NCI-H1105 (cell line): ENCODE measurements around the gene TMEM255B.
"Not testable (repeated sequence)": the region's sequence is repeated elsewhere in the genome, so short reads cannot be mapped to it uniquely, and the experiment has no call there.

Experiments
- DNase-seq: peaks from one replicate; lab custom pipeline; 2025; lab: John Stamatoyannopoulos, UW

Gene TMEM255B

DNA sequence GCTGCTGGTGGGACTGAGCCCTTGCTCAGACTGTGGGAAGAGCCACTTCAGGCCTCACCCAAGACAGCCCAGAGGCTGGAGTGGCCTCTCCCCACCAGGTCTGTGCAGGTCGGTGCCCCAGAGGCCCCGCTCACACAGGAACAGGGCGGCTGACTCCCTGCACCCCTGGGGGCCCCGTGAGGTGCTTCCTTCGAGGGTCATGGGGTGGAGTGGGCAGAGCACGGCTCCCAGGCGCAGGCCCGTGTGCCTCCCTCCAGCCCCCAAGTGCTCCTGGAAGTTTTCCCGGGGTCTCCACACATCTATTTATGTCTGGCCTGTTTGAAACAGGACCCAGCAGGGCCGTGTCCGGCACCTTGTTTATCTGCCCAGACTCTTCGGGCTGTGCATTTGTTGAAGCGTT, 9.5 kb upstream of the TMEM255B start:
- no peak for DNase-seq

GRCh38 chr13:113749967-113750366, 9.1 kb upstream of the TMEM255B start:
- no peak for DNase-seq

DNA sequence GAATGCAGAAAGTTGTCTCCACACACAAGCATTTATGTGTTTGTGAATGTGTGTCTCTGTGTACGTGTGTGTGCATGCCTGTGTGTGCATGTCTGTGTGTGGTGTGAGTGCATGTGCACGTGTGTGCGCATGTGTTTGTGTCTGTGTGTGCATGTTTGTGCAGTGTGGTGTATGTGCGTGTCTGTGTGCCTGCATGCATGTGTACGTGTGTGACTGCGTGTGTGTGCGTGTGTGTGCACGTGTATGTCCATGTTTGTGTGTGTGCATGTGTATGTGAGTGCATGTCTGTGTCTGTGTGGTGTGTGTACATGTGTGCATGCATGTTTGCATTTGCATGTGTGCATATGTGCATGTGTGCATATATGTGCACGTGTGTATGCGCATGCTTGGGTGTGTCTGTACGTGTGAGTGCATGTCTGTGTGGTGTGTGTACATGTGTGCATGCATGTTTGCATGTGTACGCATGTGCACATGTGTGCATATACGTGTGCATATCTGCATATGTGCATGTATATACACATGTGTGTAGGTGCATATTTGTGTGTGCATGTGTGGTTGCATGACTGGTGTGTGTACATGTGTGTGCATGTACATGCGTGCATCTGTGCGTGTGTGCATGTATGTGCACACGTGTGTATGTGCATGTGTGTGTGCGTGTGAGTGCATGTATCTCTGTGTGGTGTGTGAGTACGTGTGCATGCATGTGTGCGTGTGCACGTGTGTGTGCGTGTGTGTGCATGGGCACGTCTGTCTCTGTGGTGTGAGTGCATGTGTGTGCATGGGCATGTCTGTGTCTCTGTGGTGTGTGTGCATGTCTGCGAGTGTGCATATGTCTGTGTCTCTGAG, 8.2 kb upstream of the TMEM255B start:
- no peak for DNase-seq

GRCh38 chr13:113751491-113751890, 7.5 kb upstream of the TMEM255B start:
- DNase-seq = no peak

DNA sequence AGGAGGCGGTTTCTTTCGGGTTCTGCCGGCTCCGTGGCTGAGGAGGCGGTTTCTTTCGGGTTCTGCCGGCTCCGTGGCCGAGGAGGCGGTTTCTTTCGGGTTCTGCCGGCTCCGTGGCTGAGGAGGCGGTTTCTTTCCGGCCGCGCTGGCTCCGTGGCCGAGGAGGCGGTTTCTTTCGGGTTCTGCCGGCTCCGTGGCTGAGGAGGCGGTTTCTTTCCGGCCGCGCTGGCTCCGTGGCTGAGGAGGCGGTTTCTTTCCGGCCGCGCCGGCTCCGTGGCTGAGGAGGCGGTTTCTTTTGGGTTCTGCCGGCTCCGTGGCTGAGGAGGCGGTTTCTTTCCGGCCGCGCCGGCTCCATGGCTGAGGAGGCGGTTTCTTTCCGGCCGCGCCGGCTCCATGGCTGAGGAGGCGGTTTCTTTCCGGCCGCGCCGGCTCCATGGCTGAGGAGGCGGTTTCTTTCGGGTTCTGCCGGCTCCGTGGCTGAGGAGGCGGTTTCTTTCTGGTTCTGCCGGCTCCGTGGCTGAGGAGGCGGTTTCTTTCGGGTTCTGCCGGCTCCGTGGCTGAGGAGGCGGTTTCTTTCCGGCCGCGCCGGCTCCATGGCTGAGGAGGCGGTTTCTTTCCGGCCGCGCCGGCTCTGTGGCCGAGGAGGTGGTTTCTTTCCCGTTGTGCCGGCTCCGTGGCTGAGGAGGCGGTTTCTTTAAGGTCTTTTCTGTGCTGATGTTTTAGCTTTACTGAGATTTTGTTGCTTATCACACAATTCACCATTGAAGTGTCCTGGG, 6.6 kb upstream of the TMEM255B start:
- DNase-seq = not testable (repeated sequence)

DNA sequence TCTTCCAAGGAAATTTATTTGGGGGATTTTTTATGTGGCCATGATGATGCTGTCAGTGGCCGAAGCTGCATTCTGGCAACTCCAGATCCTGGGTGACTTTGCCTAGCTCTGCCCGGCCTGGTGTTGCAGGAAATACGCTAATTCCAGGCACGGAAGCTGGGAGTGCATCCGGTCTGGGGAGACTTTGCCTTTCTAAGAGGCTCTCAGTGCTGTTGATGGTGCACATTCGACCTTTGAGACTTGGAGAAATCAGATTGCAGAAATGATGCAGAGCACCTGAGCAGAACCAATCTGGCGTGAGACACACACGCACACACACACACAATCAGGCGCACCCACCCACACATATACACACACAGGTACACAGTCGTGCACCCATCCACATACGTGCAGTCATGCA, 5.9 kb upstream of the TMEM255B start:
- no peak for DNase-seq

DNA sequence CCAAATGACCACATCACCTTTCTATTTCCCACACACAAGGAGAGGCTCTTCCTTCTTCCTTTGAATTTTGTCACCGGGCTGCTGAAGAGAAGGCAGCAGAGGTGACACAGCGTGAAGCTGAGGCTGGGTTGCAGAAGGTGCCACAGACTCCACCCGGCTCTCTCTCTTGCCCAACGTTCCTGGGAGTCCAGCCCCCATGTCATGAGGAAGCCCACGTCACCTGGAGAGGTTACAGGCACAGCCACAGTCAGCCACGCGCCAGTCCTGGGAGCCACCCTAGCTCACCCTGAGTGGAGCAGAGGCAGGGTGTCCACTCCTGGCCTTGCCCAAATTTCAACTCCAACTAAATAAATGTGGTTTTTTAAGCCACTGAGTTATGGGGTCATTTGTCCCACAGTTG, 4.8 kb upstream of the TMEM255B start:
- no peak for DNase-seq

- no peak for DNase-seq
Observed at GRCh38 chr13:113754691-113755090, 4.3 kb upstream of the TMEM255B start.

- no peak for DNase-seq
Observed at GRCh38 chr13:113756441-113757097, 2.5 kb upstream of the TMEM255B start.

DNA sequence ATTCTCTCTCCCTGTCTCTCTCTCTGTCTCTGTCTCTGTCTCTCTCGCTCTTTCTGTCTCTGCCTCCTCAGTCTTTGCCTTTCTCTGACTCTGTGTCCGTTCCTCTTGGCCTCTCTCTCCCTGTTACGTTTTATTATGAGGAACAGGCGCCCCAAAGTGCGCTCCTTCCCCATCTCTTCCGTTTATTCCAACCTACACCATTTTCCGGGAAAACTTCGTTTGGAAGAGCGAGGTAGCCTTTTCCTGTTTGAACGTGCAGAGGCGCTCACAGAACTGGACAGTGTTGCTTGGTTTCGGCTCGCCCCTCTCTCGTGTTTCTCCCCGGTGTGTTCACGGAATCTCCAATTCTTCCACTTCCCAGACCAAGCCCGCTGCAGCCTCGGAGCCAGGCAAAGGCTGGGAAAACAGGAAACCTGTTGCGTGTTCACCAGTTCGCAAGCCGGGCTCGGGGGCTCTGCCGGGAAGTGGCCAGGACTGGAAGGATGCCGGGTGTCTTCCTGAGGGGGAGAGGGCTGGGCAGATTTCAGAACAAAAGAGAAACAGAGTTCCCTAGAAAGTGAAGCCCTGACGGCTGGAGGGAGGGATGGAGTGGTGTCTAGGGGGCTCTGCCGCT, 605 bp downstream of the TMEM255B start:
- DNase-seq = no peak

GRCh38 chr13:113761136-113761535, 2.1 kb downstream of the TMEM255B start:
- no peak for DNase-seq

DNA sequence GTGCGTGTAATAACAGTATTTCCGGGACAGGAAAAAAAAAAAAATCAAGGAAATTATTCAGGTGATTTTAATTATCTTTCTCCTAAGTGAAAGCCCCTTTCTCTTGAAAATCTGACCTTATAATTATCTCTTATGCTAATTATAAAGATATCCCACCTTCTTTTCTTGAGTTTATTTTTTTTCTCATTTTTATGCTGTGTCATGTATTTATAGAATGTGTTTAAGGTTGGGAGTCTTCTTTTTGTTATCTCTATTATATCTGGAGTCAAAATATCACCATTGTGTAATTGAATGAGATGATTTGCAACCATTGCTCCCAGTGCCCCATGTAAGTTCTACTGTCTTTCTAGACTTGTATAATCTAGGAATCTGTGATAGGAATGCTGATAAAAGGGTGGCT, 3.0 kb downstream of the TMEM255B start:
- no peak for DNase-seq

- no peak for DNase-seq
Observed at GRCh38 chr13:113762538-113762937, 3.5 kb downstream of the TMEM255B start.

- no peak for DNase-seq
Observed at GRCh38 chr13:113763254-113763653, 4.2 kb downstream of the TMEM255B start.

GRCh38 chr13:113763961-113764792, 5.2 kb downstream of the TMEM255B start:
- no peak for DNase-seq

DNA sequence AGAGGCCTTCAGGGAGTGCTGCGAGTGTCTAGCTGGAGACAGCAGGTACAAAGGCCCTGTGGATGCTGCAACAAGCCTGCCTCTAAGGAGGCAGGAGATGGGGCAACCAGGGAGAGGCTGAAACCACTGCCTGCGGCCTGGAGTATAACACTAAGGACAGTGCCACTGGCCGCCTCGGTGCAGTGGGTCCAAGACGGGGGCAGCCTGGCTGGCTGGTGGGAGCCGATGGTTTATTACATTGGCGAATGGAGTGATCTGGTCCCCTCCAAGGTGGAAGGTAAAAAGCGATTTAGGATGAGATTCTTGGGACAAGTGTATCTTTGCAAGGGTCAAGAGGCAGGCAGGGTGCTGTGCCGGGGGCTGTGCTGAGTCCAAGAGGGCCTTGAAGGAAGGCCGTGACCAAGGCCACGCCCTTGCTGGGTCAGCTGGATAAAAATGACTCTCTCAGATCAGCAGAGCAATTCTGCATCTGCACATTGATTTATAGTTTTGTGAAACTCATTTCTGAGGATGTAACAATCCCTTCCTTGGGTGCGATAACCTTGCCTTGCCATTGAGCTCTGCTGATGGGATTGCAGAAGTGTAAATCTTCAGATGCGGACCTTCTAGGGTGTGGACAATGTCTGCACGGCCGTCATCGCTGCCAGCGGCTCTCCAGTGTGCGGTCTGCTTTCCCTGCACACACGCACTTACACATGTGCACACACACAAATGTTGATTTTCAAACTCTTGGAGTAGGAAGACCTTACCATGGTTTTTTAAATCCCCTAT, 6.0 kb downstream of the TMEM255B start:
- DNase-seq = no peak

DNA sequence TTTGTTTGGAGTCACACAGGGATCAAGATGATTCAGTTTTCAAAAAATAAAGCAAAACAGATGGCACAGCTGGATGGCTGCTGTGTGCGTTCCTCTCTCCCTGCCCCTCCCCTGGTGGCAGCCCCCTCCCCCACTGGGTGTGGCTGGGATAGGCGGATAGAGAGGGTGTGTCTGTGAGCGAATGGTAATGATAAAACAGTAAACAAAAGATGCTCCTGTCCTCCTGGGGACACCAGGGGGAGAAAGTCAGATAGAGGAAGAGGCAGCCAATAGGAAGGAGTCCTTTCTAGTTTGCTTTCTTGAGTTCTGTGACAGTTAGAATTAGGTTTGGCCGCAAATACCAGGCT, 6.5 kb downstream of the TMEM255B start:
- DNase-seq = no peak

DNA sequence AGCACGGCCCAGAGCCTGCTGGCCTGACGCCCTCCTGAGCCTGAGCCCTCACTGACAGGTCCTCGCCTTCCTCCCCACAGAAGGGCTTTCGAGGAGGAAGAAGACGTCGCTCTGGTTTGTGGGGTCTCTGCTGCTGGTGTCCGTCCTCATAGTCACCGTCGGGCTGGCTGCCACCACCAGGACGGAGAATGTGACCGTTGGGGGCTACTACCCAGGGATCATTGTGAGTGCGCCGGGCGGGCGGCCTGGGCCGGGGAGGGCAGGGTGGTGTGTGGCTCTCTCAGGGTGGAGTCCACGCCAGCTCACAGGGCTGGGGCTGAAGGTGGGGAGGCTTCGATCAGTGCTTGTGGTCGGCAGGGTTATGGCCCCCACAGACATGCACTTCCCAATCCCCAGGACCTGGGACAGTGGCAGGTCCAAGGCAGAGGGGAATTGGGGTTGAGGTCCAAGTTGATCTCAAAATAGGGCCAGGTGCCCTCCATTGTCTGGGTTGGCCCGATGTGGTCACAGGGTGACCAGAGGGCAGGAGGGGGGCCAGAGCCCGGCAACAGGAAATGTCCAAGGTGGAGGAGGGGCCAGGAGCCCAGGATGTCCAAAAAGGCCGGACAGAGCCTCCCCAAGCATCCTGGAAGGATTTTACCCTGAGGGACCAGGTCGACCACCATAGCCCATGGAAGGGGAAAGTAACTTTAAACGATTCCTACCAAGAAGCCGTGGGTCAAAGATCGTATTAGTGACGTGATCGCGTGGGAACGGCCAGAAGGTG, 7.2 kb downstream of the TMEM255B start:
- no peak for DNase-seq

DNA sequence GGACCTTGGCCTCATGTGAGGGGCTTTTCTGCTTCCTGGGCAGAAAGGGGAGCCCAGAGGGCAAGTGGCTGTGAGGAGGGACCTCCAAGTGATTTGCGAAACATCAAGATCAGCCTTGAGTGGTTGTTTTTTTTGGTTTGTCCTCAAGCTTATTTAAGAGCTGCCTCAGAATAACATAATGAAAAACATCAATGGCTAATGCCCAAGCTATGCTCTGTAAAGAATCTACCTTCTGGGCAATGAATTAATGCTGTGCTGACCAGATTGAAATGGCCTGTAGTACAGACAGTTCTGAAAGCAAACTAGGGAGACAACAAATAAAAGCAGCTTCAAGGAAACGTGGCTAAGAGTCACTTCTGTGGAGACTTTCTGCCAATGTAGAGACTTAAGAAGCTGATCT, 8.3 kb downstream of the TMEM255B start:
- no peak for DNase-seq
